RPMI8226 (cell line): Measurements from ENCODE around the gene L3HYPDH.

Experiments
- DNase-seq: peaks from one replicate; pipeline ENCODE4 v3.0.0-alpha.2; 2015

Gene L3HYPDH

GRCh38 chr14:59424341-59425071 is 59.7 kb downstream of the L3HYPDH start:
- DNase-seq, result no peak
